OCI-LY1 (cell line): ENCODE measurements around the gene ROMO1.

Experiments
- H2AFZ ChIP-seq: fragments of 200-600 bp; sonication (generic), shearing (Covaris generic); 2 replicates; pipeline ENCODE4 v1.6.0; 2014; ENCODE audit warnings: antibody characterized with exemption, mild to moderate bottlenecking, low read length
- H3F3A ChIP-seq: fragments of 200-600 bp; sonication (generic), shearing (Covaris generic); 2 replicates; pipeline ENCODE4 v1.6.0; 2014; ENCODE audit warnings: mild to moderate bottlenecking, antibody characterized with exemption, low read length, moderate library complexity; ENCODE audit not compliant: insufficient read depth
- H3K27ac ChIP-seq: fragments of 200-600 bp; sonication (generic); 2 replicates; pipeline ENCODE4 v1.5.1; 2014; ENCODE audit warnings: low read length, mixed run types, mild to moderate bottlenecking, low read depth; ENCODE audit not compliant: poor library complexity, severe bottlenecking
- H3K27me3 ChIP-seq: fragments of 200-600 bp; sonication (generic); 2 replicates; pipeline ENCODE4 v1.6.0; 2014; ENCODE audit warnings: antibody characterized with exemption, mild to moderate bottlenecking, low read length, moderate library complexity; ENCODE audit not compliant: insufficient read depth
- H3K36me3 ChIP-seq: fragments of 200-600 bp; sonication (generic); 2 replicates; pipeline ENCODE4 v1.6.1; 2014; ENCODE audit warnings: mild to moderate bottlenecking, antibody characterized with exemption, low read length, moderate library complexity, mixed read lengths; ENCODE audit not compliant: insufficient read depth
- H3K4me1 ChIP-seq: fragments of 200-600 bp; sonication (generic); 2 replicates; pipeline ENCODE4 v1.5.1; 2014; ENCODE audit warnings: mild to moderate bottlenecking, low read length, moderate library complexity; ENCODE audit not compliant: insufficient read depth, severe bottlenecking
- H3K4me2 ChIP-seq: fragments of 200-600 bp; sonication (generic), shearing (Covaris generic); 2 replicates; pipeline ENCODE4 v1.6.1; 2014; ENCODE audit warnings: low read length
- H3K4me3 ChIP-seq: fragments of 200-600 bp; sonication (generic); 2 replicates; pipeline ENCODE4 v1.5.1; 2014; ENCODE audit warnings: low read length, low read depth, mild to moderate bottlenecking, mixed read lengths; ENCODE audit not compliant: poor library complexity, severe bottlenecking
- H3K79me2 ChIP-seq: fragments of 200-600 bp; shearing (Covaris generic); 2 replicates; pipeline ENCODE4 v1.6.1; 2016; ENCODE audit warnings: mixed run types, low read length, mixed read lengths; ENCODE audit not compliant: insufficient read depth
- H3K9ac ChIP-seq: fragments of 200-600 bp; sonication (generic), shearing (Covaris generic); 2 replicates; pipeline ENCODE4 v1.6.1; 2014; ENCODE audit warnings: mild to moderate bottlenecking, low read length, mixed read lengths
- H3K9me2 ChIP-seq: fragments of 200-600 bp; sonication (generic), shearing (Covaris generic); 2 replicates; pipeline ENCODE4 v1.6.1; 2014; ENCODE audit warnings: low read depth, mild to moderate bottlenecking, low read length, mixed read lengths
- H3K9me3 ChIP-seq: fragments of 200-600 bp; shearing (Covaris generic); 2 replicates; pipeline ENCODE4 v1.6.1; 2014; ENCODE audit warnings: low read length, mixed read lengths
- H4K20me1 ChIP-seq: fragments of 200-600 bp; sonication (generic), shearing (Covaris generic); 2 replicates; pipeline ENCODE4 v1.6.0; 2016; ENCODE audit warnings: mild to moderate bottlenecking, low read length; ENCODE audit not compliant: insufficient read depth
- CTCF ChIP-seq: fragments of 200-600 bp; sonication (generic), shearing (Covaris generic); IDR thresholded peaks from 2 replicates; pipeline ENCODE4 v1.5.1; 2017; ENCODE audit warnings: mild to moderate bottlenecking, antibody characterized with exemption, low read length, moderate library complexity, mixed read lengths
- EZH2 ChIP-seq: fragments of 200-600 bp; sonication (generic), shearing (Covaris generic); IDR thresholded peaks from 2 replicates; pipeline ENCODE4 v1.8.0; 2017; ENCODE audit warnings: borderline replicate concordance, mixed run types, mild to moderate bottlenecking, antibody characterized with exemption, low read length, moderate library complexity, mixed read lengths

ROMO1 gene

GRCh38 chr20:35724321-35725230, 25.4 kb downstream of the ROMO1 start:
- H3K27me3 ChIP-seq: no peaks in the 10 kb centered on the region
- peaks cover 8% of the 10 kb centered on the region; the same call in 1 of the 2 replicates for H3F3A ChIP-seq
- no peak overlapping the region for H2AFZ ChIP-seq
- peaks cover 27% of the 10 kb centered on the region for H3K79me2 ChIP-seq
- TF ChIP-seq CTCF: no peak
- no peak for TF ChIP-seq EZH2
- no peak overlapping the region for H3K4me3 ChIP-seq
- H3K27ac ChIP-seq: no peak overlapping the region
- peaks cover 94% of the 10 kb centered on the region for H3K36me3 ChIP-seq
- H4K20me1 ChIP-seq: no peaks in the 10 kb centered on the region
- no peak overlapping the region for H3K9ac ChIP-seq
- H3K9me3 ChIP-seq: no peaks in the 10 kb centered on the region
- no peaks in the 10 kb centered on the region for H3K9me2 ChIP-seq
- no peaks in the 10 kb centered on the region for H3K4me1 ChIP-seq
- H3K4me2 ChIP-seq: no peak overlapping the region

DNA sequence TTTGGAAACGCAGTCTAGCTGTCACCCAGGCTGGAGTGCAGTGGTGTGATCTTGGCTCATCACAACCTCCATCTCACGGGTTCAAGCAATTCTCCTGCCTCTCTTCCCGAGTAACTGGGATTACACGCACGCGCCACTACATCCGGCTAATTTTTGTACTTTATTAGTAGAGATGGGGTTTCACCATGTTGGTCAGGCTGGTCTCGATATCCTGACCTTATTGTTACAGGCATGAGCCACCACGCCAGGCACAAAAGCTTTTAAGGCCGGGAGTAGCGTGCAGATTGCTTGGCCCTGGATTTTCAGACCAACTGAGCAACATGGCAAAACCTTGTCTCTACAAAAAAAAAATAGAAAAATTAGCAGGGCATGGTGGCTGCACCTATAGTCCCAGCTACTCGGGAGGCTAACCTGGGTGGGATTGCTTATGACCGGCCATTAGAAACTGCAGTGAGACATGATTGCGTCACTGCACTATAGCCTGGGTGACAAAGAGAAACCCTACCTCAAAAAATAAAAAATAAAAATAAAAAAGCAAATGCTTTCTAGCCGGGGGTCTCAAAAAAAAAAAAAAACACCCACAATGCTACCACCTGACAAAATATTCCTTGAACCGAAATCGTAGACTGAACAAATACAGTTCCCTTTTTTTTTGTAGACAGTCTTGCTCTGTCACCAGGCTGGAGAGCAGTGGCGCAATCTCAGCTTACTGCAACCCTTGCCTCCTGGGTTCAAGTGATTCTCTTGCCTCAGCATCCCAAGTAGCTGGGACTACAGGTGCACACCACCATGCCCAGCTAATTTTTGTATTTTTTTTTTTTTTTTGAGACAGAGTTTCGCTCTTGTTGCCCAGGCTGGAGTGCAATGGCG, 27.9 kb downstream of the ROMO1 start:
- peaks cover 46% of the 10 kb centered on the region for H3K79me2 ChIP-seq
- no peak overlapping the region for H2AFZ ChIP-seq
- H3K9me2 ChIP-seq: no peaks in the 10 kb centered on the region
- no peak for TF ChIP-seq CTCF
- no peak for TF ChIP-seq EZH2
- peaks cover 94% of the 10 kb centered on the region for H3K36me3 ChIP-seq
- H3K4me1 ChIP-seq: no peaks in the 10 kb centered on the region
- no peak overlapping the region for H3K9ac ChIP-seq
- H3K4me2 ChIP-seq: no peak overlapping the region
- no peak overlapping the region for H3K4me3 ChIP-seq
- no peak overlapping the region for H3K27ac ChIP-seq
- no peaks in the 10 kb centered on the region for H3K9me3 ChIP-seq
- no peaks in the 10 kb centered on the region for H3K27me3 ChIP-seq
- no peaks in the 10 kb centered on the region for H3F3A ChIP-seq
- 0 out of 2 replicates have a peak, but pooled peaks cover 3% of the 10 kb centered on the region for H4K20me1 ChIP-seq

DNA sequence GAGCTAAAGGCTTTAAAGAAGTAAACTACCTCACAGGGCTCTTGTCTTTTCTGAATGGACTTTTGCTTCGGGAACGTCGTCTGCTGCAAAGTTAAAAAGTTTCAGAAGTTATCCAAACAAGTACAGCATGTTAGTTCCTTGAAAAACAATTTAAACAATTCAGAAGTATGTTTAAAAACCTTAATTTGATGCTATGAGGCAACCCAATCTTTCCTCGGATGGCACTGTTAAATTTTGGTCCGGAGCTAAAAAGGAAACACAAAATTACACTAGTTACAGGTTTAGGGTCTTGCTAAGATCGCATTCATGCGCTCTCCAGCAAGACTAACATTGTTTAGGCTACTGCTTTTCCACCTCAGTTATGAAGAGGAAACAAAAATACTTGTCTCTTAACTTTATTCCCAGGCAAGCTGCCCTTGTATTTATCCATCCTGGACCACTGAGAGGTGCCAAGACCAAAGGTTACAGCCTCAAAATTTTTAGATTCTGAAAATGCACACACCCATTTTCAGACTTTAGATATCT, 30.1 kb downstream of the ROMO1 start:
- no peaks in the 10 kb centered on the region for H3K9me3 ChIP-seq
- H4K20me1 ChIP-seq: 0 out of 2 replicates have a peak, but pooled peaks cover 3% of the 10 kb centered on the region
- no peak overlapping the region for H2AFZ ChIP-seq
- H3K36me3 ChIP-seq: peaks cover 96% of the 10 kb centered on the region
- no peak overlapping the region for H3K9ac ChIP-seq
- no peaks in the 10 kb centered on the region for H3K4me1 ChIP-seq
- TF ChIP-seq EZH2 (no peak), CTCF (no peak)
- H3K27ac ChIP-seq: no peak overlapping the region
- H3K4me3 ChIP-seq: no peak overlapping the region
- H3K79me2 ChIP-seq: peaks cover 65% of the 10 kb centered on the region
- H3F3A ChIP-seq: no peaks in the 10 kb centered on the region
- no peaks in the 10 kb centered on the region for H3K9me2 ChIP-seq
- H3K27me3 ChIP-seq: no peaks in the 10 kb centered on the region
- H3K4me2 ChIP-seq: no peak overlapping the region
